Cardiac fibroblast (primary cell): ENCODE measurements around the gene PRICKLE4.

ENCODE experiments used
- DNase-seq, 2 donors: peaks; one replicate each; pipeline versions ENCODE4 v3.0.0 to v3.0.0-alpha.2; 2010; ENCODE audit warnings: low read depth in 2 of 2
- H3K4me3 ChIP-seq, 2 donors: replicated peaks in 1 of 2; 1 replicate in 1 of 2; 2 replicates in 1 of 2; pipeline ENCODE4 v1.5.1; 2011; ENCODE audit warnings: low read depth in 2 of 2, low read length in 2 of 2, mild to moderate bottlenecking in 2 of 2, moderate library complexity in 1 of 2
- TF ChIP-seq, protein P1 (sequence below): IDR thresholded peaks from one replicate; pipeline ENCODE4 v1.5.1; 2011; ENCODE audit warnings: low read depth, mild to moderate bottlenecking, low read length, inconsistent platforms

The PRICKLE4 gene

DNA sequence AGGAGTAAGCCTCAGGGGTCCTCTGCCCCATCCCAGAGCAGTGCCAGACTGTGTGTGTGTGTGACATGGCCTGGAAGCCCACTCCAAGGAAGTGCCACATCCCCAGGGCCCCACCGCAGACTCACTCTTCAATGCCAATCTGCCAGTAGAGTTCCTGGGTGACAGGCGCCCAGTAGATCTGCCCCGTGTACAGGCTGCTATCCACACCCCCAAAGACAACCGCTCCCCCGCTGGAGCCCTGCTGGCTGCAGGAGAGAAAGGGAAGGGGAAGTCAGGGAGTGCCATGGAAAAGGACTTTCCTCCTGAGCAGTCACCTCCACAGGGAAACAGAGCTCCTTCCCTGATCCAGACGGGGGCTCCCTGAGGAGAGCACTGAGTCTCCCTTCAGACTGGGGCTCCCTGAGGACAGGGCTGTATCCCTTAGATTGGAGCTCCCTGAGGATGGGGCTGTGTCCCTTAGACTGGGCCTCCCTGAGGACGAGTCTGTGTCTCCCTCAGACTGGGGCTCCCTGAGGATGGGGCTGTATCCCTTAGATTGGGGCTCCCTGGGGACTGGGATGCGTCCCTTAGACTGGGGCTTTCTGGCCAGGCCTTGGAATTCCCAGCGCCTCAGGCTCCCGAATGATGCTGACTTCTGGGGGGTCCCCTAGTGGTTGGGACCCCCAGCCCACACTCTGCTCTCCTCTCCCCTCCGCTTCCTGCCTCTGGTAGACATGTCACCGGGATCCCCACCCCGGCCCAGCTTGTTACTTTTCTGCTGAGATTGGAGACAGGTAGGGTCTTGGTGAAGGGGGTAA, 40.0 kb upstream of the PRICKLE4 start:
- TF ChIP-seq, protein P1, sequence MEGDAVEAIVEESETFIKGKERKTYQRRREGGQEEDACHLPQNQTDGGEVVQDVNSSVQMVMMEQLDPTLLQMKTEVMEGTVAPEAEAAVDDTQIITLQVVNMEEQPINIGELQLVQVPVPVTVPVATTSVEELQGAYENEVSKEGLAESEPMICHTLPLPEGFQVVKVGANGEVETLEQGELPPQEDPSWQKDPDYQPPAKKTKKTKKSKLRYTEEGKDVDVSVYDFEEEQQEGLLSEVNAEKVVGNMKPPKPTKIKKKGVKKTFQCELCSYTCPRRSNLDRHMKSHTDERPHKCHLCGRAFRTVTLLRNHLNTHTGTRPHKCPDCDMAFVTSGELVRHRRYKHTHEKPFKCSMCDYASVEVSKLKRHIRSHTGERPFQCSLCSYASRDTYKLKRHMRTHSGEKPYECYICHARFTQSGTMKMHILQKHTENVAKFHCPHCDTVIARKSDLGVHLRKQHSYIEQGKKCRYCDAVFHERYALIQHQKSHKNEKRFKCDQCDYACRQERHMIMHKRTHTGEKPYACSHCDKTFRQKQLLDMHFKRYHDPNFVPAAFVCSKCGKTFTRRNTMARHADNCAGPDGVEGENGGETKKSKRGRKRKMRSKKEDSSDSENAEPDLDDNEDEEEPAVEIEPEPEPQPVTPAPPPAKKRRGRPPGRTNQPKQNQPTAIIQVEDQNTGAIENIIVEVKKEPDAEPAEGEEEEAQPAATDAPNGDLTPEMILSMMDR = no peak
- H3K4me3 ChIP-seq = no peak overlapping the region
- no peak for DNase-seq

DNA sequence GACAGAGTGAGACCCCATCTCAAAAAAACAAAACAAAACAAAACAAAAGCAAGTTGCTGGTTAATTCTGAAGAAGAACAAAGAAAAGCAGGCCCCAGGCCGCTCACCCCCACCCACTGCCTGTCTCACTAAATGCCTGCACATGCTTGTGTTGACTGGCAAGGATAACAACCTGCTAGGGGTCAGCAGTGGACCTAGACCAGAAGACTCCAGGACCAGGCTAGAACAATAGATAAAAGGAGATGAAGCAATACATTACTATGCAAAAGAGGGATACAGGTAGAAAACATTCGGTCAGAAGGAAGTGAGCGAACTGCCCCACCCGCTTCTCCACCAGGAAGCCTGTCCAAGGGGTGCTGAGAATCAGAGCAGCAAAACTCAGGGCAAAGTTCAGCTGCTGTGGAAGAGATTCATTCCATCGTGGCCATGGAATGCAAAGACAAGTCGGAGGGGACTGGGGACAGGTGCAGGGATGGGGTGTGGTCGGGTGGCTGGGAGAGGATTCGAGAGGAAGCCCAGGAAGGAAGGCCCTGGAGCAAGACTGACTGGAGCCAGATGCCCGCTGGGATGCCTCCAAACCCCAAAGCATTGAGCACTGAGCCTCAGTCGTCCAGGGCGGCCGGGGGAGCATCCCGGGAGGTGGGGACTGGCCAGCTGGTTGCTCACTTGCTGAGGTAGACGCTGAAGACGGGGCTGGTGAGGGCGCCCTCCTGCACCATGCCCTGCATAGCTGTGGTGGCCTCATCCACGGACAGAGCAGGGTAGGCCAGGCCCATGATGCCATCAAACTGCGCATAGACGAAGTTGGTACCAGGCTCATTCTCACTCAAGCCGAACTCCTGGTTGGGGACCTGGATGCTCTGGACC, 38.7 kb upstream of the PRICKLE4 start:
- TF ChIP-seq, protein P1 = no peak
- no peak for DNase-seq
- H3K4me3 ChIP-seq = no peak overlapping the region

DNA sequence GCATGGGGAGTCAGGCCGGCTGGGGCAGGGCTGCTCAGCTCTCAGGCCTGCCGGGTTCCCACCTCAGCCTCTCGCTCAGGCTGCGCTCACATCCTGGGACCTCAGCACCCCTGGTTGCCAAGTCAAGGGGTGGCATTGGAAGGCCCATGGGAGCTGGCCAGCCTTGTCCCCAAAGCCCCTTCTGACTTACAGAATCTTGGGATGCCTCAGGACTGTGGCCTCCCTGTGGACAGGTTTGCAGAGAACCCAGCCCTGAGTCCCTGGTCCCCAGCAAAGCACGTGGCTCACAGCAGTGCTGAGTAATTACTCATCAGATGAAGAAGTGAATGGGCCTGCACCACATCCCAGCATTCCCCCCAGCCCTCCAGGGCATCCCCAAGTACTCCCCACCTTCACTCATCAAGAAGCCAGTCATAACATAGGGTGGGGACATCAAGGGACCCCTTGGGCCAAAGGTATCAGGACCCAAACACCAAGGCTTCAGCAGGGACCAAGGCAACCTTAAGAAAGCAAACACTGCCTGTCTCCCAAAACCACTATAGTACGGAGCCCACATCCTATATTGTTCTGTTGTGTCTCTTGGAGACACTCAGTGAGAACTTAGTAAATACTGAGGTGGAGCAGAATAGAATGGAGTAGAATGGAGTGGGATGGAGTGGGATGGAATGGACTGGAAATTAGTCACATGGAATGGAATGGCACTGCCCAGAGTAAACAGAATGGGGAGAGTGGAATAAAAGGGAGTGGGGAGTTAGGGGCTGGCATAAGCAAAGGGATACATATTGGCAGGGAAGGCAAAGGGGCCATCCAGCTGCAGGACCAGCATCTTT, 37.0 kb upstream of the PRICKLE4 start:
- no peak overlapping the region for H3K4me3 ChIP-seq
- TF ChIP-seq, protein P1 = no peak
- no peak for DNase-seq

DNA sequence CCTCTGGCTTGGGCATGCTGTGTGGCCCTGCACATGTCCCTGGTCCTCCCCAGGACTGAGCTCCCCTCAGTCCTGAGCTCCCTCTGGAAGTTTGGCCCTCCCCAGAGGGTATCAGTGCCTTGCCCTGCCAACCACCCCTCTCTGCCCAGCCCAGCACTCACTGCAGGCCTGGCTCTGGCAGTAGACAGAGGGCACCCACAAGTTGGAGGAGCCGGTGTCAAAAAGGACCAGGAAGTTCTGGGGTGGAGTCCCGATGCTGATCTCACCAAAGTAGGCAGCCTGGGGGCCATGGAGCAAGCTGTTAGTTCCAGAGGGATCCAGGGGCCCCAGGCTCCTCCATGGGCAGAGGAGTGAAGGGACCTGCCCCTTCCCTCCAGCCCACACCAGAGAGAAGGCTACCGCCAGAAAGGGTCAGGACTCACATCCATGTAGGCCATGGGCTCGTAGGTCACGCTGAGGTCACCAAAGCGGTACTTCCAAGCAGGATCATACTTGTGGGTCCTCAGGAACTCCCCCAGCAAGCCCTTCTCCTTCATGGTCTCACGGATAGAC, 36.3 kb upstream of the PRICKLE4 start:
- TF ChIP-seq, protein P1 = no peak
- DNase-seq = no peak
- no peak overlapping the region for H3K4me3 ChIP-seq

DNA sequence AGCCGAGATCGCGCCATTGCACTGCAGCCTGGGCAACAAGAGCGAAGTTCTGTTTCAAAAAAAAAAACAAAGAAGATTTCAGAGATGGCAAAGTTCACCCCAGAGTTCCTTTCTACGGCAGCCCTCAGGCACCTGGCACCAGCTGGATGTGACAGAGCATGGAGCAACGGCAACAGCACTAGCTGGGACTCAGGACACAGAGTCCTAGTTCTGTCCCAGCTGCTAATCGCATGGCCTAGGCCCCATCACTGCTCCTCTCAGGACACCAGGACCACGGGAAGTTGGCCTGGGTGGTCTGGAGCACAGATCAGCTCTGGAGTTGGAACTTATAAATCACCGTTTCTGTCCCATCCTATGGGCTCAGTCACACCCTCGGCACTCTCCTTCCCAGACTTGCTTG, 34.5 kb upstream of the PRICKLE4 start:
- TF ChIP-seq, protein P1 = no peak
- no peak overlapping the region for H3K4me3 ChIP-seq
- no peak for DNase-seq
